Measurements from ENCODE around the gene AP1G2.
"Not testable (repeated sequence)": the region's sequence is repeated elsewhere in the genome, so short reads cannot be mapped to it uniquely, and the experiment has no call there.

The AP1G2 gene

DNA sequence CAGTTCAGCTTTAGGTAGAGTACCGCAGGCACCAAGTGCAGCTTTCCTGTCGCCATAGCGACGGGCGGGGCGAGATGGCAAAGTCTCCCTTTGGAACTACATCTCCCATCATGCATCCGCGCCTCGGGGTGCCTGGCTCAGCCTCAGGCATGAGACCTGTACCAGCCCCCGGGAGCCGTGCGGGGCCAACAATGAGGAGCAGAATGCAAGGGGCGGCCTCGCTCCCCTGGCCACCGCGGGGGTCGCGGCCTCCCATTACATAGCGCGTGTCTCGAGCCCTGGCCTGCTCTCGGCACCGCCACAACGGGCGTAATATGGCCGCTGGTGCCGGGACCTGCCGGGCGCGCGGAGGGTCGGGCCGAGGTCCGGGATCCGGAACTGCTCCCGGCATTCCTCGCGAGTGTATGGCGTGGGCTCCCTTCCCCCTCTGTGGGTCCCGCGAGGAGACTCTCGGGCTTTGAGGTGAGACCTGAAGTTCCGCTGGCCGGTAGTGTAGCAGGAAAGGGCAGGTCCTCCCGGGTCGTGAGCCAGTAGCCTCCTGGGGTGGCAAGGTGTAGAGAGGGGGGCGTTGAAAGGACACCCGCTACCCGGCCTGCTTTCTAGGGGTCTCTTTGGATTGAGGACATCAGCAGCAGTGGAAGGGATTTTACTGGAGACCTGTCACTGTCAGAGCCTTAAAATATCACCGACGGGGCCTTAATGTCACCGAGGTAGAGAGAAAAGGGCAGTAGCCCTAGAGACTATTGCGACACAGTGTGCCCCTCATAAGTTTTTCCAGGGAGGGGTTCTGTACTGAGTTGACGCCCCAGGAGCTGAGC, 11.5 kb downstream of the AP1G2 start, which contains the start of gene THTPA:
THTPA (plus strand) TSS at position 390 of the 818 bp plus-strand sequence. CDS start 487 bp downstream, outside the sequence.
- DNase-seq = peak in 1 of 2 experiments; percentile 70

DNA sequence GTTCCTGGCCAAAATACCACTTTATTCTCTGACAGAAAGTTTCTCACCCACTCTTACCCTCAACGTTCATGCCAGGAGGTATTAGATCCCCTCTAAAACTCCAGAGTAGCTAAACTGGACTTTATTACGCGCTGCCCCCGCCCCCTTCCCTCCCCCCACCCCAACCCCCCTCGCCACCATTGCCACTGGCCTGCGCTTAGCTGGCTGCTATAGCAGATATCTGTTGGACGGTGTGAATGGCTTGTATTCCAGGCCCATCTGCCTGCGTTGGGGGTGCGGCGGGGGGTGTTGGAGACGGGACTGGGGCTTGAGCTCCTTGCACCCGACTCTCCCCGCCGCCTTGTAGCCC, 12.1 kb downstream of the AP1G2 start:
- no peak for DNase-seq

DNA sequence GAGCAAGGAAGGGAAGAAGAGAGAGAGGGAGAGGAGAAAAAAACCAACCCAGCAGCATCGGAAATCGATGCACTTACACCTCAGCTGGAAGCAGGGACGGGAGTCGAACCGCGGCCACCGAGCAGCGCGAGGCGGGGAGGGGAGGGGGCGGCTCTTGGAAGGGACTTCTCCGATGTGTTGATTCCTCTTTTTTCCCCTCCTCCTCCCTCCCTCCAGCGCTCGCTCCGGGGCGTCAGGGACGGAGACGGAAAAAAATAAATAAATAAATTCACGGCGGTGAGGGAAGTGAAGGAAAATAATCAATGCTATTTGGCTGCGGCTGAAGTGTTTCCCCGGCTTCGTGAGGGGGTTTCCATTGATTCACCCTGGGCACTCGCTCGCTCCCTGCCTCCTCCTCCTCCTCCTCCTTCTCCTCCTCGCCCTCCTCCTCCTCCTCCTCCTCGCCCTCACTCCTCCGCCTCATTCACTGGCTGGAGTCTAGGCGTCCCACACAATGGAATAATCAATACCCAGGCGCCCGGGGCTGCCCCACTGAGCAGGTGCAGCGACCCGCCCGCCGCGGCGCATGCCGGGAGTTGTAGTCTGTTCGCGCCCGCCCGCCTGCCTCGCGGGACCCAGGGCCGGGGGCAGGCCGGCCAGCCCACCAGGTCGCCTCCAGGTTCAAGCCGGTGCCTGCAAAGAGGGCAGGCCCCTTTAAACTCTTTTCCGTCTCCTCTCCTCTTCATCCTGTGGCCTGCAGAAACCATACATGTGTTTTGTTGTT, 16.1 kb downstream of the AP1G2 start, which contains the start of gene ZFHX2:
ZFHX2 (minus strand) TSS at position 500 of the 763 bp plus-strand sequence. CDS start 16,440 bp downstream, outside the sequence.
- DNase-seq = peak in 1 of 2 experiments; percentile 55

DNA sequence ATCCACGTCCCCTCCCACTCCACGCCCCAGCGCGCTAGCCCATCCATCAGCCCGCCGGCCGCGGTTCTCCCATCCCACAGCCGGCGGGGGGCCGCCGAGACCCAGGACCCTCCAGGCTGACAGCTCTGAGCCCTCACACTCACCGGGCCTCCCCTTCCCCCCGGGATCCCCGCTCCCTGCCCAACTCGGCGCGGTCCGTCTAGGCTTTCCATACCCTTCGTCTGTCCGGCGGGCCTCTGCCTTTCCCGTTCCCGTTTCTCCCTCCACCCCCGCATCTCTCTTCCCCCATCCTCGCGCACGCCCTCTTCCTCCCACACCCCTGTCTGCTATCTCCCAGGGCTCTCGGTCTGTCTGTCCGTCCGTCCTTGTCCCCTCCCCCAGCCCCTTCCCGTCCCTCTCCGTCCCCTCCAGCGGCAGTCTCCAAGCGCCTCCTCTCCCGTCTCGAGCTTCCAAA, 16.8 kb downstream of the AP1G2 start:
- DNase-seq = no peak

DNA sequence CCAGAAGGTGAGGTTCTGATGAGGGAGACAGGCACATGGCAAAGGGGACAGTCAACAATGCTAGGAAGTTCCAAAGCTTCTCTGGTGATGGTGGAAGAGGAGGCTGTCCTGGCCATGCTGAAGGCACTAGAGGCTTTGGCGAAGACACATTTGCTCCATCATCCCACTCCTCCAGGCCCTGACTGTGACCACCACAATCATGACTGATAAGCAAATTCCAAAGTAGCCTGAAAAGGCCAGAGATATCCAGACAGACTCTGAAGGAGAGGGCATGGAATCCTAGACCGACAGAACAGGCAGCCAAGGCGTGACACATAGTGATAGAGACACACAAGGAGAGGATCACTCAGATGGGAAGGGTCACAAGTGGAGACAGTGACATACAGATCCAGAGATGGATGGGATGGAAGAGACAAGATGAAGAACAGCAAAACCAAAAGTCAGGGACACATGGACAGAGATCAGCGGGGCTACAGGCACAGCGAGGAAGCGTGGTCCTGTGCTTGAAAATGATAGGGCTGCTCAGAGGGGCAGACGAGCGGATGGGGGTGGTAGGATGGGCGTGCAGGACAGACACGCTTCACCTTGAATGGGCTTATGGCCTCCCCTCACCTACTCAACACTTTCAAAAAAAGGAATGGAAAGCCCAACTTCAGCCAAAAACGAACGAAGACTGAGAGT, 17.3 kb downstream of the AP1G2 start:
- peak in 1 of 2 experiments; percentile 22 for DNase-seq

DNA sequence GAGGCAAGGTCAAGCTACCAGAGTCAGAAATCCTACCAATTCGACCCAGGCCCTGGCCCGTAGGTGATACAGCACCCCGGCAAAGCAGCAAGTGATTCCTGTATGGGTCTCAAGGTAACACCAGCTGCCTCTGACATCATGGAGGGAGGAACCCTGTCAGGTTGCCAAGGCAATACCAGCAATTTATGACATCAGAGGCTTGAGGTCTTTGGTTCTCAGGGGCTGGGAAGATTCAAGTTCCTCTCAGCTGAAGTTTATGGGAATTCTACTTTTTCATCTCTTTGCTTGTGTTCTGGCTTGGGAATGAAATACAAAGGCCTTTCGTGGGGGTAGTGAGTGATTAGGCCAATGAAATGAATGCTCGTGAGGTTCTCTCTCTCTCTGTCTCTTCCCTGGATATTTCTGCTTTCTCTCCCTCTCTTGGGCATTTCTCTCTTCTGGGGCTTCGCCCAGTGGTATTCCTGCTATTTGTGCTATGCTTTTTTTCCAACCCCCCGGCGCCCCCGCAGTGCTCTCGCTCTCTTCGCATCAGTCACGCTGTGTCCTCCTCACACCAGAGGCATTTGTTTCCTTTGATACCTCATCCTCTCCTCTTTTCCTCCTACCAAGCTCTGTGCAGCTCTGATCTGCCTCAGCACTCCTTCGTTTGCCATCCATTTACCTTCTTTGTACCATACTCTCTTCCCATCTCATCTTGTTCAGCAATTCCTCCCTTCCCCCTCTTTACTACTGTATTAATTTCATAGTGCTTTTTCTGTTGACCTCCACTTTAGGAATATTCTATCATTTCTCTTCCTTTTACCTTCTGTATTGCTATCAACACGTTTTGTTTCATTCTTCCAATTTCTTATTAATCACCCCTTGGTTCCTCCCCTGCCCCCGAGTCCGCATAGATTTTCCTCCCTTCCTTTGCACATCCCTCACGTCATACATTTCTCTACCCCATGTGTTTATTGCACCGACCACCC, 19.0 kb downstream of the AP1G2 start:
- no peak for DNase-seq

DNA sequence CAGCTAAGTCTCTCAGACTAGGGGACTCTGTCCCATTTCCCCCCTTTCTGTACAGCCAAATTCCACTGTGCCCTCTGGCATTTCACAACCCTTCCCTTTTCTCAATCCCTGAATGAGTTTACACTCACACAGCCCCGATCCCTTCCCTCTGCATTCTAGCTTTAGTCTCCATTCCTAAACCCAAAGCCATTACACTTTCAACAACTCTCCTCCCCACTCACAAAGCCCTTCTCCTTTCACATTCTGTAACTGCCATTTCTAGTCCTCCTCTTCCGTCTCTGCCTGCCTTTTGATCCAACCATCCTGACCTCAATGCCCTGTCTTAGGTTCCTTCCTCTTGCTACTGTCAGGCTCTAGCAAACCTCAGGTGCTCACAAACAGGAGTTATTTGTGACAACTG, 19.7 kb downstream of the AP1G2 start:
- DNase-seq = no peak

DNA sequence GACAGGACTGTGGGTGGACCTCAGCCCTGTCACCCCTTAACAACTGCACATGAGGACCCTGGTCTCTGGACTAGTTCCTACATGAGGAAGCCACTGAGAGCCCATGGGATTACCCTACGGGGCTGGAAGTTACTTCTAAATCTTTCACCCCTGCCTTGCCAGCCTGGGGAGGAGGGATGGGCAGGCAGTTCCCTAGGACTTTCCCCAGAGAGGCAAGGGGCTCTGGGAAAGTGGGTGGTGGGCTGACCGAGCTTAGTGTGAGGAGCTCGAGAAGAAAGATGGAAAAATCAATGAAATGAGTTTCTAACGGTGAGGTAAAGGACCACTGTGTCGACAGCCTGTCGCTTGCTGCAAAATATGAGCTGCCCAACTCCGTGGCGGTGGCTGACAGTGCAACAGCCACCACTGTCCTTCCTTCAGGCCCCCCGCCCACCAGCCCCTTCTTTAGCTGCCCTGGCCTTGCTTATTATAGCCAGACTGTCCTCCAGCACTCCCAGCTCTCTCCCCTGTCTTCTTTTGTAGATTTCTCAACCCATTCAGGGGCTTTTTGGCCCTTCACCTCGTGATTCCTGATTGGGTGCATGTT, 21.0 kb downstream of the AP1G2 start:
- DNase-seq = no peak

DNA sequence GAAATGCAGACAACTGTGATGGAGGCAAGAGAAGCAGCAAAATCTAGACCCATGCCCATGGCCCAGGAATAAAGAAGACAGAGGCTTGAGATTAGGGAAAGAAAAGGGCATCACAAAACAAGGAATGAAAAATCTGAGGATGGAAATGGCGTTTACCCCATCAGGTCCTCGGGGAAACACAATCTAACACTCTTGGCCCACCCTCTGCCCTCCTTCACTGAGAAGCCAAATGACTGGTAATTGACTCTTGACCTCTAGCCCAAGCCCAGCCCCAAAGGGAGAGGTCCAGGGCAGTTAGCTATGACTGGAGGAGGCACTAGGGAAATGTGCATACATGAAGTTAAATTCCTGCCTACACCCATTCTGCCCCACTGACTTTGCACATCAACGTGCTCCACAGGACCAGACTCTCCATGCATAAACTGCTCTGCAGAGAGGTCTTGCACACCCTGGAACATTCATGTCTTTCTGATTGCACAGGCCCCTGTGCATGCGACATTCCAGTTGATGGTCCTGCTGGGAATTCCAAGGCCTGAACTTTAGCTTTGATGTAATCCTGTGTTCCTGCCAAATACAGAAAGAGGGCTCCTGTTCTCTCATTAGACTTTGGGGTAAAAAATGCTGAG, 21.7 kb downstream of the AP1G2 start:
- DNase-seq = no peak

DNA sequence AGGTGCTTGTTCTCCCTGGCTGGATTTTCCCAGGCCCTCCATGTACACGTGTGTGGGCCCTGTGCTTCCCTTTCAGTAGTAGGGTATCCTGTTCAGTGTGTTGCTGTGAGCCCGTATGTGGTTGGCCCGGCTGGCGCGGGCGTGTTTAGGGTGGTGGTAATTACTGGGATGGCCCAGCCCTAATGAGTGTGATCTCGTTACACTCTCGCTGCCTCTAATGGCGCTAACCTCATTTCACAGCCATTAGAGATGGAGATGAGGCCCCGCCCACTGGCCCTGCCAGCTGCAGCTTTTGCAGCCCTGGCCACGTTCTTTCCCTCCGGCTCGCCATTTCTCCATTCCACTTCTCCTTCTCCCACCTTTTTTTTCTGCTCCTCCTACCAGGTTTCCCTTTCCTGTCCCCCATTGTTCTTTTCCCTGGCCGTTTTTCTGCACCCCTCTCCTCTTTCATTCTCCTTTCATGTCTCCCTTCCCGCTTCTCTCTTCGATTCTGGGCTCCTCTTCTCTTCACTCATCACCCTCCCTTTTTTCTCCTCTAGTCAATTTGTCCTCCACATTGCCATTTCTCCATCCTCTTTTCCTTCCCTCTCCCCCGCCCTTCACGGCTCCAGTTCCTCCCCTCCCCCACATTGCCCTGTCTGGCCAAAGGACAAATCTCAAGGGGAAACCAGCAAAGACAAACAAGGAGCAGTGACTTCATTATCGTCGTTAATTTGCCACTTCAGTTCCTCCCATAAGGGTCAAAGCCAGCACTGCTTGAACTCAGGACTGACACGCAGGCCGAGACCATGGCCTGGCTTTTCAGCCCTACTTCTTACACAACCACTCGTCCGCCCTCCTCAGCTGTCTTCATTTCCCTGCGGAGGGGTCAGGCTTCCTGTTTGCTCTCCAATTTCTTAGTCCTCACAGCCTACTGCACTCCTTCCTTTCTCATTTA, 22.8 kb downstream of the AP1G2 start:
- no peak for DNase-seq

DNA sequence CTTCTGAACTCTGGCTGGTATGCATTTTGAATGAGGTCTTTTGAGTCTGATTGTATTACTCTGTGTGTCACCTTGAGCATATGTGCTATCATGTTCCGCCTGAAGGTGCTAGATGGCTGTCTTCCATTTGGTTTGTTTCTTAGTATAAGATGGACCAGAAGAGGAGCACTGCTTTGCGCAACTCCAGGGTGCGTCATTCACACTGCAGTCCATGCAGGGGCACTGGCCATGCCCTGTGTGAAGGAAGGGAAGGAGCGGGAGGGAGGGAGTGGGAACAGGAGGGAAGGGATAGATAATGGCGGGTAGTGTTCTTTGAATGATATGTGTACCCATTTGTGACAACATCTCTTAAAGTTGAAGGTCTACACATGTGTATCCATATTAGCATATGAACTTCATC, 24.2 kb downstream of the AP1G2 start:
- DNase-seq = no peak

DNA sequence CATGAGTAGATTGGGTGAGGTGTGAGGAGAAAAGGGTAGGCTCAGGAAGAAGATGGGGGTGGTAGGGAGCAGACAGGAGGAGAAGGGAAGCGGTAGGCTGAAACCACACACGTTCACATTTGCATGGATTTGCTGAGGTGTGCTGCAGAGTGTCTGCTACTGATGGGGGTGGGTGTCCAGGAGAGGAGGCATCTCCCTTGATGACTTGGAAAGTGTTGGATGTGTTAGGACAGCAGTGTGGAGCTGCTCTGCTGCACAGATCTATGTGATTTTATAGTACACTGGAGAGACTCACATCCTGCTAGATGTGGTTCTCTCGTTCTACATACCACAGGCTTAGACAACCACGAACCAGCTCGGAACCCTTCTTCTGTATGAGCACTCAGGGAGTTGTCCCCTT, 25.3 kb downstream of the AP1G2 start:
- no peak for DNase-seq

DNA sequence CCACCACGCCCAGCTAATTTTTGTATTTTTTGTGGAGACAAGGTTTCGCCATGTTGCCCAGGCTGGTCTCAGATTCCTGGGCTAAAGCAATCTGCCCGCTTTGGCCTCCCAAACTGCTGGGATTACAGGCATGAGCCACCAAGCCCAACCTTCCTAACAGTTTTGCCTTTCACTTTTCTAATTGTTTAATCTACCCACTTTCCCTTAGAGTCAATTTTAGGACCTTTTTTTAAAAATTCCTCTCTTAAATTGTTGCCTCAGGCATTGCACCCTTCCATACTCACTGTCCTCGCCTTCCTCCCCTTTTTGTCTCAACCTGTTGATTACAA, 27.5 kb downstream of the AP1G2 start:
- DNase-seq = no peak

DNA sequence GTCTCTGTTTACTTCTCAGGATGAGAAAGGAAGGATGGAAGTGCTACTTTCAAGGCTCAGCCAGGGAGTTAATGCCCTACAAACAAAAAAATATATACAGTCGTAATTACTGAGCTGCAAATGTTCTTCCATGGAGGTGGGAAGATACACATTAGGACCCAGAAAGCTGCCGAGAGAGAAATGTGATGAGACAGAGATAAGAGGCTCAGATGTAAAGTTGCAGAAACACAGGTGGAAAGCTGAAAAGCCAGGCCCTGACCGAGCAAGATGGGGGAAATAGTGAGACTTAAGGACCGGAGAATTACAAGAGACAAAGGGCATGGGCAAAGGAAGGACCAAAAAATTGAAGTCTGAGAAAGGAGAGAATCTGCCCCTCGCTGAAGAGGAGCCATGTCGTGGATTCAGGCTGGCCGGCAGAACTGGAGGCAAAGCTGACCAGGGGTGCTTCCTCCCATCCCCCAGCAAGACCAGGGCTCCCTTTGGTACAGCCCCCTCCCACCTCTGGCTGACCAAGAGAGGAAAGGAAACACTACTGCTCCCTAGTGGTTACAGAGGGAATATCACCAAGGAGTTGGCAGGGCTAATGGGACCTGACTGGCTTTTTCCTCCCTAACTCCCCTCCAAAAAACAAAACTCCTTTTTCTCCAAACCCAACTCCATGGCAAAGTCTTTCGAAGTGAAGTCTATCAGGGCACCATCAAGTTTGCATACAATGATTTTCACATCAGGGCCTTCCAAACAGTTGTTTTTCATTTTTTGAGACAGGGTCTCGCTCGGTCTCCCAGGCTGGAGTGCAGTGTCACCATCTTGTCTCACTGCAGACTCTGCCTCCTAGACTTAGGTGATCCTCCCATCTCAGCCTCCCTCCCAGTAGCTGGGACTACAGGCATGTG, 28.1 kb downstream of the AP1G2 start:
- DNase-seq = peak in 1 of 2 experiments; percentile 44

DNA sequence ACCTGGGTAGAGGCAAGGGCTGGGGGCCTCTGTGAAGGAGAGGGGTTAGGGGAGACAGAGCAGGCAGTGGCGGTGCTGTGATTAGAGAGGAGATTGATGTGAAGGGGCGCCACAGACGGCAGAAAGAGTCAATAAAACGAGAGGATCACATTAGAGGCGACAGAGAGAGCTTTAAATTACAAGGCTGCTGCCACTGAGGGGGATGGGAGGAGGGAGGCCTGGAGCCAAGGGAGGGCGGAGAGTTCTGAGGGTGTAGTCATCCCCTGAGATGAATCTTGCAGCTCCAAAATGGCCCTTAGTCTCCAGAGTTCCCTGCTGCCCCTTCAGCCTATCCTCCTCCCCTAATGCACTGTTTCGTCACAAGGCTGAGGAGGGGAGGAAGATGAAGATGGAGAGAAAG, 28.8 kb downstream of the AP1G2 start:
- DNase-seq = no peak

DNA sequence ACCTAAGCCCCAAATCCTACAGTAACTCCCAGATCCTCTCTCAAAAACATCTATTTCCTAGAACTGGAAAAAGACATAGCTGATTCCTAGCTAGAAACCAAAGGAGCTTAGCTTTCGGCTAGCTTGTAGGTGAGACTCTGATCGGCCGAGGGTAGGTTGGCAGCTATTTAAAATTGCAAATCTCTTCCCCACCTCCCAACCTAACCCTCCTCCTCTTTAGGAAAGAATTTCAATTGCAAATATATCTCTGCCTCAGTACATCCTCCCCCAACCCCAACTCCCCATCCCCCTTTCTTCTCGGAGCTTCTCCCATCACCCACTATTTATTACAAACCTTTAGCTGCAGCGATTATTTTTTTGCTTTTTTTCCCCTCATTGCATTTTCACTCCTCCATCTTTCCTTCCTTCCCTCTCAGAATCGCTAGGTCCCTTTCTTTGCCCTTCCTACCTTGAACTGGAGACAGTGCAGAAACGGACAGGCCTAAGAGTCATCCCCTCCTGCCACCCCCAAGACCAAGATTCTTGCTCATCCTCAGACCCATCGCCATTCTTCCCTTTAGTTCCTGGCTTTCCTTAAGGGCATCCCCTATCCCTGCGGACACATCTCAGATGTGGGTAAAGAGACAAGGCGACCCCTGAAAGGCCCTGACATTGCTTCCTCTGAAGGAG, 29.4 kb downstream of the AP1G2 start:
- no peak for DNase-seq

DNA sequence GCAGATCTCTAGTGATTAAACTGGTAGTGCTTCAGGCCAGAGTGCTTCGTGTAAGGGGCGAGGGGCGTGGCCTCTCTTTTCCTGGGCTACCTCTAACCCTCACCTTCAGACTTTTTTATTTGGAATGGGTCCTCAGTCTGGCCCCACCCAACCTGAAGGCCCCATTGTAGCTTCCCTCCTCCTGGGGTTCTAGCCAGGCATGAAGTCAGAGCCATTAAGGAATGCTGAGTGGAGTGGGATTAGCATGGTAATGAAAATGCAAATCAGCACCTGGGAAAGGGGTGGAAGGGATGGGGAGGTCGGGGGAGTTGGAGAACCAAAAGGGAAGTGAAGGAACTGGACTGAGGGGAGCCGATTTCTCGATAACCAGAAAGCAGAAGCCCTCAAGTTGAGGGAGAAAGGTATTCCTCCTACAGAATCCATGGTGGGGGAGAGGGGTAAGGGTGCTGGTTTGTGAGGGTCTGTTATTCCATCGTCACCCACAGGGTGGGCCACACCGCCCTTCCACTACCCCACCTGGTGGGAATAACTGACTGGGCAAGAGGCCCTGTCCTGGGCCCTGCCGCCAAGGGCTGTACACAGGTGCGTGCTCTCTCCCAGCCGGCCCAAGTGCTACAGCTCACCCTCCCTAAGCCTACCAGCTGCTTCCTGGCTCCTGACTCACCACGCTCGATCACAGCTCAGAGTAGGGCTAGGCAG, 30.1 kb downstream of the AP1G2 start:
- peak in 1 of 2 experiments; percentile 7 for DNase-seq

DNA sequence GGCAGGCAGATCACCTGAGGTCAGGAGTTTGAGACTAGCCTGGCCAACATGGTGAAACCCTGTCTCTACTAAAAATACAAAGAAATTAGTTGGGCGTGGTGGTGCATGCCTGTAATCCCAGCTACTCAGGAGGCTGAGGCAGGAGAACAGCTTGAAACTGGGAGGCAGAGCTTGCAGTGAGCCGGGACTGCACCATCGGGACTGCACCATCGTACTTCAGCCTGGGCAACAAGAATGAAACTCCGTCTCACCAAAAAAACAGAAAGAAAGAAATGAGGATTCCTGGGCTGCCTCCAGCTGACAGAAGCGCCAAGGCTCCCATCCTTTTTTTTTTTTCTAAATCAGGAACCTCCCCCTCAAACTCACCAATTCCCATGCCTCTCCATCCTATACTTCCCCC, 30.7 kb downstream of the AP1G2 start:
- DNase-seq = not testable (repeated sequence)
